Mesothelial cell of epicardium (in vitro differentiated cells): ENCODE data around the gene MYO6. TPM values are rescaled to one million over a fixed set of nuclear protein-coding genes. Genes with fewer than 3 reads are reported as not detected.

ENCODE experiments used
- DNase-seq, 2 experiments: peaks; one replicate each; pipeline ENCODE4 v3.0.0; 2021; ENCODE audit warnings: low spot score in 2 of 2; ENCODE audit not compliant: unreplicated experiment in 2 of 2
- H3K27ac Mint-ChIP-seq: 2 replicates; pipeline ENCODE4 v1.8.0; 2021; ENCODE audit warnings: mixed read lengths
- H3K27me3 Mint-ChIP-seq: 2 replicates; pipeline ENCODE4 v1.8.0; 2021; ENCODE audit warnings: low read depth, mixed read lengths
- H3K36me3 Mint-ChIP-seq: 2 replicates; pipeline ENCODE4 v1.8.0; 2021; ENCODE audit warnings: mixed read lengths
- H3K4me1 Mint-ChIP-seq: 2 replicates; pipeline ENCODE4 v1.8.0; 2021; ENCODE audit warnings: mixed read lengths
- H3K4me3 Mint-ChIP-seq: 2 replicates; pipeline ENCODE4 v1.8.0; 2021; ENCODE audit warnings: mild to moderate bottlenecking, moderate library complexity, mixed read lengths
- H3K9me3 Mint-ChIP-seq: 2 replicates; pipeline ENCODE4 v1.8.0; 2021; ENCODE audit warnings: mixed read lengths
- CTCF ChIP-seq: fragments of 200-600 bp; sonication (generic); IDR thresholded peaks from one replicate; pipeline ENCODE4 v1.5.0; 2021; ENCODE audit warnings: antibody characterized with exemption; ENCODE audit not compliant: unreplicated experiment
- total RNA-seq: library from RNA; stranded (reverse); gene quantifications from 3 replicates; pipeline ENCODE4 v1.2.1, GENCODE V29; 2021

The MYO6 gene
- total RNA-seq, 1 donor from 2014 or later, result 70.0 TPM

- no peaks in the 10 kb centered on the region for H3K36me3 Mint-ChIP-seq
- no peak for DNase-seq
- no peak overlapping the region for H3K4me3 Mint-ChIP-seq
- H3K4me1 Mint-ChIP-seq, result peaks cover 50% of the 10 kb centered on the region
- no peaks in the 10 kb centered on the region for H3K9me3 Mint-ChIP-seq
- TF ChIP-seq CTCF, result no peak
- H3K27me3 Mint-ChIP-seq, result peaks cover 2% of the 10 kb centered on the region
- no peak overlapping the region for H3K27ac Mint-ChIP-seq
Measured at GRCh38 chr6:75946146-75946831, 197.2 kb downstream of the MYO6 start.

- H3K36me3 Mint-ChIP-seq, result no peaks in the 10 kb centered on the region
- H3K27ac Mint-ChIP-seq, result no peak overlapping the region
- H3K4me1 Mint-ChIP-seq, result peaks cover 60% of the 10 kb centered on the region
- H3K9me3 Mint-ChIP-seq, result no peaks in the 10 kb centered on the region
- DNase-seq, result no peak
- H3K4me3 Mint-ChIP-seq, result no peak overlapping the region
- H3K27me3 Mint-ChIP-seq, result peaks cover 2% of the 10 kb centered on the region
- TF ChIP-seq CTCF, result no peak
Measured at GRCh38 chr6:75947935-75948334, 198.9 kb downstream of the MYO6 start.

GRCh38 chr6:75952128-75952527 is 203.1 kb downstream of the MYO6 start:
- Mint-ChIP-seq H3K36me3 (peaks cover 8% of the 10 kb centered on the region), H3K4me1 (peaks cover 41% of the 10 kb centered on the region), H3K4me3 (no peak overlapping the region), H3K27me3 (no peaks in the 10 kb centered on the region), H3K9me3 (peaks cover 16% of the 10 kb centered on the region), H3K27ac (peak overlapping the region; percentile 84)
- DNase-seq, result no peak
- TF ChIP-seq CTCF, result no peak

DNA sequence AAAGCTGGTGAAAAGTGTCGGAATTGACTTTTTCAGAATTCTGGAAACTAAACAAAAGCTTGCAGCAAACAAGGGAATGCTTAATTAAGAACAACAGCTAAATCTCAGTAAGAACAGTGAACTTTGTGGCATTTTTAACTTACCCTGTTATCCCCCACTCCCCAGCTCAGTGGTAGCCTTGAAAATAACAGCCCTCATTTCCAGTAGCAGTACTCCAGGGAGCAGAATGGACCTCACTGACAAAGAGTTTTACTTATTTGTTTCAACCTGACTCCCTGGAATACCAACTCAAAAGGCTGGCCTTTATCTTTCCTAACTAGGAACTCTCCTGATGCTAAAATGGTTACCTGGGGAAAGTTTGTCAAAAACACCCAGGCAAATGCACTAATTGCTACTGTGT is 214.5 kb downstream of the MYO6 start:
- DNase-seq, result no peak
- no peak overlapping the region for H3K4me3 Mint-ChIP-seq
- no peaks in the 10 kb centered on the region for H3K36me3 Mint-ChIP-seq
- H3K4me1 Mint-ChIP-seq, result peaks cover 7% of the 10 kb centered on the region
- H3K9me3 Mint-ChIP-seq, result peaks cover 5% of the 10 kb centered on the region
- no peaks in the 10 kb centered on the region for H3K27me3 Mint-ChIP-seq
- no peak for TF ChIP-seq CTCF
- H3K27ac Mint-ChIP-seq, result no peak overlapping the region

DNA sequence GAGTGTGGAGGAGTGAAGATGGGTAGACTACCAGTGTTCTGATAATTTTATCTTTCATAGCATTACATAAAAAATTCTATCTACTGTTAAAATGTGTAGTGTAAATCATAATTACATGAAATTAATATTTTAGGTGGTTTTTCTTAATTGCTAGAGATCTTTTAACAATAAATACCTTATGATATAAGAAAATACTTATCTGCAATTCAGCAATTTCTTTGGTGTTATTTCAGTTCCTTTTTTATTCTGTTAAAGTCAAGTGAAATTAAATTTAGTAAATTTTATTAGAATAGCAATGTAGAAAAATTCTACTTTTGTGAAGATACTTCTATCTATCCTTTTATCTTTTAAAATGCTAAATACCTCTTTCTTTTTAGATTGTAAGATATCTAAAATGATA is 219.1 kb downstream of the MYO6 start:
- TF ChIP-seq CTCF, result no peak
- H3K27me3 Mint-ChIP-seq, result no peaks in the 10 kb centered on the region
- peaks cover 3% of the 10 kb centered on the region for H3K4me1 Mint-ChIP-seq
- H3K36me3 Mint-ChIP-seq, result no peaks in the 10 kb centered on the region
- H3K9me3 Mint-ChIP-seq, result no peaks in the 10 kb centered on the region
- H3K4me3 Mint-ChIP-seq, result no peak overlapping the region
- DNase-seq, result no peak
- no peak overlapping the region for H3K27ac Mint-ChIP-seq

Other genes starting within 250 kb of the MYO6 start
- 150 to 159 TPM (median 157 TPM) in 3 replicates for gene SENP6, start 147.4 kb upstream of the MYO6 start, total RNA-seq